Heart left ventricle (tissue), 13 donors: ENCODE data around the gene COMMD9.

Experiments
- CTCF ChIP-seq, 12 donors: fragments of 200-600 bp; sonication (generic) in 4 of 12; IDR thresholded peaks; one replicate each; pipeline versions ENCODE4 v1.5.0 to v1.8.0; 2018 to 2022; ENCODE audit warnings: antibody characterized with exemption in 12 of 12, mild to moderate bottlenecking in 5 of 12
- POLR2A ChIP-seq, 2 donors: fragments of 450-650 bp; IDR thresholded peaks; one replicate each; pipeline ENCODE4 v1.6.1; 2017; ENCODE audit warnings: antibody characterized with exemption in 2 of 2, mild to moderate bottlenecking in 2 of 2, moderate library complexity in 2 of 2
- donor health status: ischemic (EF 13 %, LVEDD 7.1; RV severe dilation, severe dysfunction).
- donor health status: DM: no; HTN: yes; CAD: no.
- donor health status: DM: no; HTN: no; CAD: no.
- donor health status: ischemic (EF 25% LVEDD 6.9; RV normal size, moderate dysfunction).
- donor health status: ischemic (EF 25% LVEDD 5.7; RV mildly dilated, moderate dysfunction).
- donor health status: ischemic (EF 35%, LVEDD 5.7; RV mildly dilated, moderate dysfunction).
- donor health status: nonischemic (EF 11% LVEDD 7.7; RV severe dilation, severe dysfunction).
- donor health status: DM: yes; HTN: yes; CAD: no.
- donor health status: PGD.
- donor health status: ischemic (EF 29% LVEDD 5.4; RV normal size, mild dysfunction).
- donor health status: nonischemic (EF 23%, LVEDD 6.1; RV moderate dilation, normal function).

GRCh38 chr11:36317992-36318391, 28.8 kb upstream of the COMMD9 start:
- TF ChIP-seq CTCF (IDR thresholded peaks at IDR 0.05) = no peak
- TF ChIP-seq POLR2A (IDR thresholded peaks at IDR 0.05) = no peak
